GM12892 (cell line): ENCODE results near the gene GMCL2.

Experiments
- POLR2A ChIP-seq: IDR thresholded peaks from 2 replicates; pipeline ENCODE4 v1.6.1; 2011; ENCODE audit warnings: low read depth, low read length, control low read depth
- POLR2AphosphoS5 ChIP-seq: IDR thresholded peaks from 2 replicates; pipeline ENCODE4 v1.6.1; 2011; ENCODE audit warnings: low read depth, low read length, control low read depth

DNA sequence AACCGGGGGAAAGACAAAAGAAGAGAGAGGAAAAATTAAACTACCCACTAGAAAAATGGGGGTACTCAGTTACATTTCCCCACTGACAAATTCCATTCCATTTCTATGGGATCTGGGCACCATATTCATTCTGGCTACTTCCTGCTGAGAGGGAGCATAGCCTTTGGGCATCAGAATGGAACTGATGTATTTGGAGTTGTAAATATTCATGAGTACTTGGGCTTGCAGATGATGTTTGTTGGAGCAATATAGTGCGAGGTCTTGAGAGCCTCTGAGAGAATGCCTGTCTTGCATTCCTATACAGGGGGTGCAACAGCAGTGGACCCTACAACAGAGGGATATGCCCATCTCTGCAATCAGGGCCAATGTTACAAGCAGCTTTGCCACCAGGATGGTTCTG is 16.7 kb downstream of the GMCL2 start:
- TF ChIP-seq POLR2A (no peak), POLR2AphosphoS5 (no peak)
